COLO668 (cell line): ENCODE measurements around the gene FBXW12.

Experiments used
- DNase-seq: peaks from one replicate; lab custom pipeline; 2025; ENCODE audit not compliant: unreplicated experiment; lab: John Stamatoyannopoulos, UW

FBXW12 gene

GRCh38 chr3:48419149-48419548, 47.1 kb downstream of the FBXW12 start:
- no peak for DNase-seq

GRCh38 chr3:48419597-48419996, 47.6 kb downstream of the FBXW12 start:
- DNase-seq, result no peak

DNA sequence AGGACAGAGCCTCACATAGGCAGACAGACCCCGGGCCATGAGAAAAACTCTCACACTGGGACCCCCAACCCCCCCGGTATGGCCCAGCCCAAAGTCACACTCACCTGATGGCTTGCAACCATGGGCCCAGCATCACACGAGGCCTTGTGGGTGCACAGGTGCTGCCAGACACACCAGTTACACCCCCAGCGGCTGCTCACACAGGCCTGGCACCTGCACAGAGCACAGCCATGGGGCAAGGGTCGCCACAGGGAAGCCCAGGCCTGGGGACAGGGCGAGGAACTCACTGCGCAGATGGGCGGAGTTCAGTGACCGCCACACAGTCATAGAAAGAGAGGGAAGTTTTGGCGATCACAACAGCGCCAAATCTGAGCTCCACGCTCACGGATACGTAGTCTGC, 48.5 kb downstream of the FBXW12 start:
- no peak for DNase-seq

DNA sequence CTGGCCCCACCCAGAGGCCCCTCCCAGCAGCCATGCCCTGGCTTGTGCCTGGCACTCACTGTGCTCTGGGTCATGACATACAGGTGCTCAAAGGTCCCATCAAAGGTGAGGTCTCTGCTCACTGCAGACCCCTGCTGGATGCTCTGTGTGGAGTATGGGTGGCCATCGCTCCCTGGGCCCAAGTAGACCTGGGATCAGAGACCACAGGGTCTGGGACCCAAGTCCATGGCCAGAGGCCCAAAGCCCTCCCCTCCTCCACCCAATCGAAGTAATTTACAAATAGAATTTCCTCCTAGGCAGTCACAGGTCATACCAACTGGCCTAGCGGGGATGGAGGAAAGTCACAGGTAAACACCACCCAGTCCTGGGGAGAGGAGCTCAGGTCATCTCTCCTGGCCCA, 50.3 kb downstream of the FBXW12 start:
- DNase-seq, result no peak

GRCh38 chr3:48422681-48423080, 50.7 kb downstream of the FBXW12 start:
- no peak for DNase-seq

GRCh38 chr3:48423241-48423882, 51.3 kb downstream of the FBXW12 start:
- DNase-seq, result no peak

- DNase-seq, result no peak
These were observed 52.1 kb downstream of the FBXW12 start for GRCh38 chr3:48423883-48424695.

DNA sequence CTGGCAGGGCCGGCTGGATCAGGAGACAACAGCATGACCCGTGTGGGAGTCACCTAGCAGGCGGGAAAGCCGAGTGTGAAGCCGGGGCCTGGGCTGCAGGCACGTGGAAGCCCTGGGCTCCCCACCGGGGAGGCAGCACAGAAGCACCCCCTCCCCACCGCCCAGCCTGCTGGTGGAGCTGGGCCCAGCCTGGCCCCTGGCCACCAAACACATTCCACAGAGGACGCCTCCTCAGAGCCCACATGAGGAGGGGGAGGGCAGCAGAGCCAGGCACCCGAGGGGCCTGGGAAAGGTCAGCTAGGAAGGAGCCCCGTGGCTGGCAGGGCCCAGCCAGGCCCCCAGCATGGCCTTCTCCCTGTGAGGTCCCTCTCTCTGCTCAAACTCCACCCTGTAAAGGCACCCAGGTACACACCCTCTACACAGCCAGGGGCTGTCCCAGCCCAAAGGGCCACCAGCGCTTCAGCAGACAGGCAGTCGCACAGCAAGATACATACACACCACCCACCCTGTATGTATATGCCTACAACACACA, 53.3 kb downstream of the FBXW12 start:
- no peak for DNase-seq

DNA sequence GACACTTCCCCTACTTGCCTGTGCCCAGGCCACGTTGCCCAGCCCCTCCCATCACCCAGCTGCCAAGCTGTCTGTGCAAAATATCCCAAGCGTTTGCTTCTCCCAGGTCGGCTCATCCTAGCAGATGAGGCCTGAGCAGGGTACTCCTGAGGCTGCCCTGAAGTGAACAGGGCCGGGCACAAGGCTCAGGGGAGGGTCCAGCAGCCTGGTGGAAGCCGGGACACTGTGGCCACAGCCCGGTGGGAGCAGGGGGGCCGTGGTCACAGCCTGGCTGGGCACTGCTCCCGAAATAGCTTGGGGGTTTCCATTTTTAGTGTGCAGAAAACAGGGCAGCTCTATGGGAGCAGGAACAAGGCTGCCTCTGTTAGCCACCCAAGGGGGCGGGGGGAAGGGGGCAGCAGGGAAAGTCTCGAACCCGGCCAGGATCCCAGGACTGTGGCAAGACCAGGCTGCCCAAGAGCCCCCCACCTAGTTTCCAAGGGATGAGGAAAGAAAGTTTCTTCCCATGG, 54.4 kb downstream of the FBXW12 start:
- DNase-seq, result no peak

- DNase-seq, result no peak
These were observed 55.1 kb downstream of the FBXW12 start for GRCh38 chr3:48426944-48427629.

GRCh38 chr3:48427630-48427962, 55.6 kb downstream of the FBXW12 start:
- no peak for DNase-seq

- no peak for DNase-seq
These were observed 56.1 kb downstream of the FBXW12 start for GRCh38 chr3:48428088-48428571.

DNA sequence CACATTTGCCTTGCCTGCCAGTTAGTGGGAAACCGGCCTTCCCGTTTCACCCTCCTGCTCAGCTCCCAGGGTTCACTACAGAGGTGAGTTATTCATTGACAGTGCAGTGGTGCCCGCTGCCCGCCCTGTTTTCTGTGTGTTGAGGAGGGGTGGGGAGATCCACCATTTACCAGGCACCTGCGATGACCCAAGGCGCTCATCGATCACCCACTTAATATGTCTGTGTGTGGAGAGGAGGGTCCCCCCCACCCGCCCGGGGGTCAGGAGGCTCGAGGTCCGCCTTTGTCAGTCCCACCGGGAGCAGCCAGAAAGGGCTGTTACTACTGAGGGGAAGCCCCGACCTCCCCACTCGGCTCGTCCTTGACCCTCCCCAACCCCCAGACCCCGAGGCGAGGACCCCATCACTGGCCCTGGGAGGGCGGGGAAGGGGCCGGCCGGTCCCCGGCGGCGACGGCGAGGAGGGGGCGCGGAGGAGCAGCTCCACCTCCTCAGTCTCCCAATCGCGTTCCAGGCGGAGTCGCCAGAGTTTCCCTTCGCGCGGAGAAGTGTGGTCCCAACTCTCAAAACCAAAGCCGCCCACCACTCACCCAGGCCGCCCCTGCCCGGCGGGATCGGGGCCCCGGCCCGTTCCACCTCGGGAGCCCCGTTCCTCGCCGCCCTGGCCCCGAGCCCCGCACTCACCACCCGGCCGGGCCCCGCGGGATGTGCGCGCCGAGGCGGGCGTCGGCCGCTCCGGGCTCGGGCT, 56.7 kb downstream of the FBXW12 start:
- peak; percentile 59 for DNase-seq

DNA sequence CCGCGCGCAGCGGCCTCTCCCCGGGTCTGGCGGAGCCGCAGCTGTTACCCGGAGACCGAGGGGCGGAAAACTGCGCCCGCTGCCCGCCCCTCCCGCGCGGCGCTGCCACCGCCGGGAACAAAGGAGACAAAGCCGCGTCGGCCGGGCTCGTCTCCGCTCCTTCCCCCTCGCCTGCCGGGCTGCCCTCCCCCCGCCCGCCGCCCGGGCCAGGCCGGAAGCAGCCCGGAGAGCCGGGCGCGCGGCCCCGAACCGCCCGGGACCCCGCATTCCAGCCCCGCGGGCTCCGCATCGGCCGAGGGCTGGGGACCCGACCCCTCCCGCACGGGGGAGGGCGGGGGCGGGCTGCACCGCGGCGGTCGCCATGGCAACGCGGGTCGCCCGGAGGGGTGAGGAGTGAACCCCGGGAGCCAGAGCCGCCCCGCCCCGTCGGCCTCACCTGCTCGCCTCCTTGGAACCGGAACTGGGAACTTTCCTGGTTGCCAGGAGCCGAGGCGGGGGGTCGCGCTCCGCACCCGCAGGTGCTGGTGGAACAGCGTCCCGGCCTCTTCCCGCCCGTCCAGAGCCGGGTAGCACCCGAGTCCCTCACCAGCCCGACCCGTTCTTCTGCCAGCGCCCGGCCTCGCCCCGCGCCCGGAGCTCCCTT, 57.4 kb downstream of the FBXW12 start:
- peak; percentile 89 for DNase-seq

- DNase-seq, result peak; percentile 82
These were observed 58.1 kb downstream of the FBXW12 start, which contains the start of gene PLXNB1 for GRCh38 chr3:48429960-48430707. Gene PLXNB1, minus strand, starts transcription at chr3:48430086. Its CDS starts 5,475 bp downstream, at chr3:48424611.

- no peak for DNase-seq
These were observed 58.7 kb downstream of the FBXW12 start for GRCh38 chr3:48430708-48431101.

GRCh38 chr3:48431224-48432029, 59.4 kb downstream of the FBXW12 start:
- no peak for DNase-seq
